H1 (cell line): Measurements from ENCODE around the gene ZNF189. TPM values are rescaled to one million over a fixed set of nuclear protein-coding genes. Genes with fewer than 3 reads are reported as not detected.

ENCODE experiments used
- CTCF ChIA-PET: fragments of 300-600 bp; sonication (Branson Sonifier 250); formaldehyde crosslinking; loops from one replicate; lab custom pipeline; 2021; ENCODE audit not compliant: partially characterized antibody; lab: Charles Lee
- POLR2A ChIA-PET: fragments of 300-600 bp; sonication (Branson Sonifier 250); formaldehyde crosslinking; loops from one replicate; lab custom pipeline; 2021; ENCODE audit warnings: inconsistent platforms; ENCODE audit not compliant: partially characterized antibody; lab: Charles Lee
- DNase-seq, 2 experiments: peaks; one replicate each; pipeline versions ENCODE4 v3.0.0 to v3.0.0-alpha.2; 2010 to 2022; ENCODE audit warnings: low spot score in 2 of 2, low read depth in 1 of 2, mixed read lengths in 1 of 2
- FAIRE-seq: peaks from 2 replicates; lab custom pipeline; 2011; peaks lifted over from hg19 to GRCh38; lab: Jason Lieb, UNC
- H2AFZ ChIP-seq: 2 replicates; pipeline ENCODE4 v1.8.1; 2012; ENCODE audit warnings: low read length, inconsistent platforms
- H2AK5ac ChIP-seq: 2 replicates; pipeline ENCODE4 v1.6.1; 2013; ENCODE audit warnings: low read depth, low read length
- H2BK120ac ChIP-seq: replicated peaks from 2 replicates; pipeline ENCODE3; 2013; ENCODE audit warnings: low read depth, low read length, inconsistent platforms
- H2BK12ac ChIP-seq: 2 replicates; pipeline ENCODE4 v1.6.1; 2013; ENCODE audit warnings: low read depth, low read length
- H2BK15ac ChIP-seq: 2 replicates; pipeline ENCODE4 v1.6.1; 2013; ENCODE audit warnings: low read length
- H2BK20ac ChIP-seq: 2 replicates; pipeline ENCODE4 v1.6.1; 2013; ENCODE audit warnings: low read length
- H2BK5ac ChIP-seq: 2 replicates; pipeline ENCODE4 v1.6.1; 2013; ENCODE audit warnings: low read depth, low read length
- H3K14ac ChIP-seq: 2 replicates; pipeline ENCODE4 v1.6.1; 2013; ENCODE audit warnings: inconsistent platforms; ENCODE audit not compliant: insufficient read length
- H3K18ac ChIP-seq: 2 replicates; pipeline ENCODE4 v1.6.1; 2013; ENCODE audit warnings: low read length; ENCODE audit errors: extremely low read depth
- H3K23ac ChIP-seq: 2 replicates; pipeline ENCODE4 v1.6.1; 2013; ENCODE audit warnings: inconsistent platforms; ENCODE audit not compliant: insufficient read length
- H3K23me2 ChIP-seq: 2 replicates; pipeline ENCODE4 v1.6.1; 2013; ENCODE audit warnings: low read depth, low read length
- H3K27ac ChIP-seq: 2 replicates; pipeline ENCODE4 v1.6.1; 2011; ENCODE audit warnings: low read depth, low read length, inconsistent platforms
- H3K27me3 ChIP-seq, 4 experiments: replicated peaks in 1 of 4; 1 replicate in 1 of 4; 2 replicates in 3 of 4; pipeline versions ENCODE4 v1.6.1 to v1.8.1; 2011 to 2013; ENCODE audit warnings: low read length in 3 of 4, mild to moderate bottlenecking in 3 of 4, inconsistent platforms in 2 of 4, mixed read lengths in 2 of 4, moderate library complexity in 1 of 4; ENCODE audit not compliant: control insufficient read depth in 3 of 4, insufficient read depth in 3 of 4; ENCODE audit errors: extremely low read depth in 1 of 4
- H3K36me3 ChIP-seq, 4 experiments: 2 replicates each; pipeline versions ENCODE4 v1.6.1 to v1.8.1; 2011 to 2013; ENCODE audit warnings: mild to moderate bottlenecking in 4 of 4, low read length in 3 of 4, moderate library complexity in 2 of 4, control low read depth in 1 of 4, inconsistent platforms in 1 of 4; ENCODE audit not compliant: insufficient read depth in 4 of 4, control insufficient read depth in 2 of 4
- H3K4ac ChIP-seq: replicated peaks from 2 replicates; pipeline ENCODE3; 2013; ENCODE audit warnings: low read length, low read depth, mixed read lengths, inconsistent platforms; ENCODE audit not compliant: insufficient read length
- H3K4me1 ChIP-seq, 4 experiments: replicated peaks in 1 of 4; 1 replicate in 1 of 4; 2 replicates in 3 of 4; pipeline versions ENCODE4 v1.6.1 to v1.8.1; 2011 to 2013; ENCODE audit warnings: low read length in 3 of 4, inconsistent platforms in 2 of 4, mixed read lengths in 1 of 4; ENCODE audit not compliant: insufficient read depth in 4 of 4, control insufficient read depth in 3 of 4
- H3K4me2 ChIP-seq, 2 experiments: 2 replicates each; pipeline versions ENCODE4 v1.6.1 to v1.8.1; 2011 to 2013; ENCODE audit warnings: low read depth in 2 of 2, low read length in 2 of 2, control low read depth in 1 of 2, inconsistent platforms in 1 of 2, mild to moderate bottlenecking in 1 of 2; ENCODE audit not compliant: insufficient read depth in 1 of 2
- H3K4me3 ChIP-seq, 4 experiments: fragments of 200-600, 300-600 bp in 1 of 4; sonication (generic), shearing (Covaris generic), sonication (Bioruptor Twin) in 1 of 4; 2 replicates each; pipeline versions ENCODE4 v1.5.1 to v1.8.1; 2011 to 2016; ENCODE audit warnings: low read length in 4 of 4, low read depth in 3 of 4, control low read depth in 2 of 4, inconsistent platforms in 2 of 4, mild to moderate bottlenecking in 2 of 4, mixed read lengths in 1 of 4, moderate library complexity in 1 of 4; ENCODE audit not compliant: insufficient read depth in 2 of 4; ENCODE audit errors: extremely low read depth in 1 of 4
- H3K56ac ChIP-seq: replicated peaks from 2 replicates; pipeline ENCODE3; 2013; ENCODE audit warnings: low read depth, mild to moderate bottlenecking, mixed read lengths, low read length, inconsistent platforms; ENCODE audit not compliant: insufficient read length
- H3K79me1 ChIP-seq: 2 replicates; pipeline ENCODE4 v1.6.1; 2013; ENCODE audit warnings: low read depth, low read length, control low read depth
- H3K79me2 ChIP-seq, 2 experiments: 2 replicates each; pipeline versions ENCODE4 v1.6.1 to v1.8.1; 2012 to 2013; ENCODE audit warnings: low read length in 2 of 2, mild to moderate bottlenecking in 2 of 2, inconsistent platforms in 1 of 2; ENCODE audit not compliant: insufficient read depth in 2 of 2, control insufficient read depth in 1 of 2
- H3K9ac ChIP-seq, 4 experiments: replicated peaks in 1 of 4; 1 replicate in 1 of 4; 2 replicates in 3 of 4; pipeline versions ENCODE4 v1.6.1 to v1.8.1; 2011 to 2013; ENCODE audit warnings: low read depth in 3 of 4, low read length in 3 of 4, control low read depth in 2 of 4, mild to moderate bottlenecking in 2 of 4, moderate library complexity in 2 of 4, inconsistent platforms in 1 of 4; ENCODE audit errors: extremely low read depth in 1 of 4
- H3K9me3 ChIP-seq, 2 experiments: 2 replicates each; pipeline versions ENCODE4 v1.6.1 to v1.8.1; 2012 to 2013; ENCODE audit warnings: mild to moderate bottlenecking in 2 of 2, moderate library complexity in 2 of 2, control low read depth in 1 of 2, inconsistent platforms in 1 of 2, low read depth in 1 of 2, low read length in 1 of 2, mixed read lengths in 1 of 2; ENCODE audit not compliant: insufficient read depth in 2 of 2
- H4K20me1 ChIP-seq, 2 experiments: replicated peaks in 1 of 2; 2 replicates each; pipeline versions ENCODE3 to v1.8.1; 2011 to 2013; ENCODE audit warnings: inconsistent platforms in 2 of 2, low read length in 2 of 2, mild to moderate bottlenecking in 1 of 2; ENCODE audit not compliant: insufficient read depth in 2 of 2, control insufficient read depth in 1 of 2
- H4K5ac ChIP-seq: 2 replicates; pipeline ENCODE4 v1.6.1; 2013; ENCODE audit warnings: low read length, low read depth, mixed read lengths, inconsistent platforms; ENCODE audit not compliant: insufficient read length
- H4K8ac ChIP-seq: 2 replicates; pipeline ENCODE4 v1.8.0; 2013; ENCODE audit warnings: mild to moderate bottlenecking, moderate library complexity, low read length, inconsistent platforms; ENCODE audit not compliant: insufficient read depth; ENCODE audit errors: extremely low read depth
- H4K91ac ChIP-seq: replicated peaks from 2 replicates; pipeline ENCODE3; 2013; ENCODE audit warnings: low read length, mixed read lengths, inconsistent platforms; ENCODE audit not compliant: insufficient read length
- ASH2L ChIP-seq: fragments of 200-600, 300-600 bp; sonication (generic); IDR thresholded peaks from one replicate; pipeline ENCODE4 v1.7.1; 2017; ENCODE audit warnings: low read length
- JUN ChIP-seq: IDR thresholded peaks from 2 replicates; pipeline ENCODE4 v1.6.1; 2011; ENCODE audit warnings: low read depth, mild to moderate bottlenecking, improper control_type of control experiment, low read length
- KDM1A ChIP-seq: fragments of 200-600, 300-600 bp; sonication (generic); IDR thresholded peaks from 2 replicates; pipeline ENCODE4 v1.7.1; 2016; ENCODE audit warnings: mild to moderate bottlenecking, low read length, borderline replicate concordance
- RXRA ChIP-seq: IDR thresholded peaks from 2 replicates; pipeline ENCODE4 v1.6.1; 2011; ENCODE audit warnings: low read depth, mild to moderate bottlenecking, low read length, moderate library complexity; ENCODE audit not compliant: insufficient read depth
- SP1 ChIP-seq: IDR thresholded peaks from 2 replicates; pipeline ENCODE4 v1.6.1; 2011; ENCODE audit warnings: low read depth, low read length
- SP2 ChIP-seq: IDR thresholded peaks from 2 replicates; pipeline ENCODE4 v1.6.1; 2012; ENCODE audit warnings: mild to moderate bottlenecking, low read length, inconsistent platforms
- TAF1 ChIP-seq: IDR thresholded peaks from 2 replicates; pipeline ENCODE4 v1.6.1; 2011; ENCODE audit warnings: mild to moderate bottlenecking, low read depth, low read length
- TAF7 ChIP-seq: optimal IDR thresholded peaks from 2 replicates; pipeline ENCODE3; 2011; ENCODE audit warnings: low read depth, mild to moderate bottlenecking, inconsistent platforms, low read length, moderate library complexity, borderline replicate concordance
- ZNF274 ChIP-seq: IDR thresholded peaks from 2 replicates; pipeline ENCODE4 v1.7.0; 2012; ENCODE audit warnings: low read length, borderline replicate concordance; ENCODE audit errors: extremely low read depth
- WGBS, 2 experiments: shearing (Covaris generic) in 1 of 2; methylation state at CpG; one replicate each; pipeline versions ENCODE4 v1.1.6 to v1.1.7; 2013 to 2015; ENCODE audit warnings: low lambda C conversion rate in 2 of 2, mixed read lengths in 2 of 2, inconsistent platforms in 1 of 2, low coverage in 1 of 2, missing lambda C conversion rate in 1 of 2; ENCODE audit not compliant: insufficient replicate concordance in 2 of 2, insufficient coverage in 1 of 2, insufficient read length in 1 of 2; ENCODE audit errors: extremely low coverage in 1 of 2, missing lambda C conversion rate in 1 of 2; 5-methylcytosine and 5-hydroxymethylcytosine counted together
- polyA plus RNA-seq, 7 experiments: library from polyadenylated mRNA; depleted of rRNA in 3 of 7; stranded (reverse) in 5 of 7; unstranded in 2 of 7; fragments of >200 nt in 5 of 7; fragments of 200-250 nt in 2 of 7; gene quantifications; 1 replicate in 5 of 7; 2 replicates in 1 of 7; 4 replicates in 1 of 7; pipeline versions ENCODE4 v1.2.1 to v1.2.3, GENCODE V29; 2011 to 2013; ENCODE audit warnings: missing spikeins in 2 of 7, mixed read lengths in 2 of 7
- total RNA-seq: library from RNA; stranded (reverse); fragmentation: NEBNext Ultra II Directional; extraction: Animal tissue kit (Norgen Biotek cat#: 25700); gene quantifications from 2 replicates; pipeline ENCODE4 v1.2.1, GENCODE V29; 2021
- TF ChIP-seq, protein P1 (sequence below): IDR thresholded peaks from 2 replicates; pipeline ENCODE4 v1.6.1; 2012; ENCODE audit warnings: inconsistent platforms

The ZNF189 gene
- total and polyA plus RNA-seq, 2 of the 8 experiments (the other 6 are each of a cell fraction or from before 2014, with no cell fraction given): 1.9 to 12.3 TPM

DNA sequence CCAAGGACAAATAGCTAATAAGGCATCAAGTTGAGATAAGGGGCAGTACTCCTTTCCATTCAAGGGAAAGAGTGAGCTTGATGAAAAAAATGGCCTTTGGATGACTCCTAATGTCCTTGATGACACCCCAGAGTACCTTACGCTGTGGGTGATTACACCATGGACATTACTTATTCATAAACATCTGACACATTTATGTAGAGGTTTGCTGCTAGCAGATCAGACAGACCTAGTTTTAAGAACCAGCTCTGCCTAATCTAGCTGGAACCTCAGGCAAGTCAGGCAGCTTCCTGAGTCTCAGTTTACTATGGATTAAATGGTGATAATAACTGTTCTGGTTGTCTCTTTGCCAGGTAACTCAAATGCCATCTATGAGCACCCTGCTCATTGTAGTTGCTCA is 34.1 kb downstream of the ZNF189 start:
- Histone ChIP-seq H3K4me2 (no peak overlapping the region), H3K27ac (no peak overlapping the region), H3K18ac (no peak overlapping the region)

More for the DNA sequence above, 34.1 kb downstream of the ZNF189 start:
- Histone ChIP-seq H3K56ac (no peak overlapping the region), H4K8ac (no peak overlapping the region), H3K14ac (no peak overlapping the region), H2BK20ac (no peak overlapping the region), H3K9ac (no peak overlapping the region), H3K79me2 (no peaks in the 10 kb centered on the region), H4K20me1 (no peaks in the 10 kb centered on the region), H2AK5ac (no peak overlapping the region), H3K4me3 (no peak overlapping the region), H3K4ac (no peak overlapping the region), H2BK120ac (no peak overlapping the region), H3K9me3 (no peaks in the 10 kb centered on the region), H2BK15ac (no peak overlapping the region), H3K23ac (no peak overlapping the region), H2BK5ac (no peak overlapping the region), H3K36me3 (no peaks in the 10 kb centered on the region), H4K91ac (no peak overlapping the region), H2AFZ (no peak overlapping the region), H4K5ac (no peak overlapping the region), H2BK12ac (no peak overlapping the region), H3K79me1 (no peaks in the 10 kb centered on the region), H3K23me2 (no peaks in the 10 kb centered on the region), H3K27me3 (no peaks in the 10 kb centered on the region), H3K4me1 (no peaks in the 10 kb centered on the region)
- WGBS, 2 experiments: 90% methylated on average over 1 of the region's 1 CpG; no CpG with 5 or more reads in 1 of the 2 experiments
- FAIRE-seq: no peak
- DNase-seq: no peak
- ChIA-PET POLR2A (no interaction called here), CTCF (interaction anchor here (0.8 to 1.9 kb wide), 6 partner anchors 9 to 26 kb away, joined by 3 to 12 read pairs (median 4); no protein-coding TSS in a partner anchor)
- no peak for TF ChIP-seq TAF7
- no peak for TF ChIP-seq SP2
- no peak for TF ChIP-seq KDM1A
- TF ChIP-seq ASH2L: no peak
- no peak for TF ChIP-seq RXRA
- no peak for TF ChIP-seq ZNF274
- TF ChIP-seq, protein P1, sequence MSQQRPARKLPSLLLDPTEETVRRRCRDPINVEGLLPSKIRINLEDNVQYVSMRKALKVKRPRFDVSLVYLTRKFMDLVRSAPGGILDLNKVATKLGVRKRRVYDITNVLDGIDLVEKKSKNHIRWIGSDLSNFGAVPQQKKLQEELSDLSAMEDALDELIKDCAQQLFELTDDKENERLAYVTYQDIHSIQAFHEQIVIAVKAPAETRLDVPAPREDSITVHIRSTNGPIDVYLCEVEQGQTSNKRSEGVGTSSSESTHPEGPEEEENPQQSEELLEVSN: no peak
- TF ChIP-seq JUN: no peak
- no peak for TF ChIP-seq SP1
- no peak for TF ChIP-seq TAF1
